Hepatocyte (in vitro differentiated cells): ENCODE measurements around the gene ADGRD1. TPM values are rescaled to one million over a fixed set of nuclear protein-coding genes. Genes with fewer than 3 reads are reported as not detected.

Experiments
- DNase-seq: peaks from one replicate; pipeline ENCODE4 v3.0.0-alpha.2; 2016; ENCODE audit warnings: low spot score
- H2AFZ ChIP-seq: fragments of 200-600 bp; sonication (generic); 2 replicates; pipeline ENCODE4 v1.6.0; 2016; ENCODE audit warnings: antibody characterized with exemption, mild to moderate bottlenecking
- H3K27ac ChIP-seq: fragments of 200-600 bp; sonication (generic); 2 replicates; pipeline ENCODE4 v1.5.1; 2016; ENCODE audit warnings: mild to moderate bottlenecking
- H3K27me3 ChIP-seq: fragments of 200-600 bp; sonication (generic); 2 replicates; pipeline ENCODE4 v1.6.1; 2016
- H3K36me3 ChIP-seq: fragments of 200-600 bp; sonication (generic); replicated peaks from 2 replicates; pipeline ENCODE4 v1.5.1; 2016; ENCODE audit warnings: low read depth; ENCODE audit not compliant: insufficient read depth
- H3K4me1 ChIP-seq: fragments of 200-600 bp; sonication (generic); 2 replicates; pipeline ENCODE4 v1.5.1; 2016; ENCODE audit warnings: mild to moderate bottlenecking, moderate library complexity; ENCODE audit not compliant: insufficient read depth
- H3K4me2 ChIP-seq: fragments of 200-600 bp; sonication (generic); 2 replicates; pipeline ENCODE4 v1.6.0; 2016
- H3K4me3 ChIP-seq: fragments of 200-600 bp; sonication (generic); 2 replicates; pipeline ENCODE4 v1.5.1; 2016; ENCODE audit warnings: mild to moderate bottlenecking
- H3K79me2 ChIP-seq: fragments of 200-600 bp; sonication (generic); 2 replicates; pipeline ENCODE4 v1.6.0; 2017; ENCODE audit warnings: mild to moderate bottlenecking
- H3K9me2 ChIP-seq: fragments of 200-600 bp; sonication (generic); replicated peaks from 2 replicates; pipeline ENCODE4 v1.6.0; 2017; ENCODE audit warnings: mild to moderate bottlenecking; ENCODE audit not compliant: insufficient read depth
- H3K9me3 ChIP-seq: fragments of 200-600 bp; sonication (generic); 2 replicates; pipeline ENCODE4 v1.5.1; 2016; ENCODE audit warnings: low read depth, mild to moderate bottlenecking
- H4K20me1 ChIP-seq: fragments of 200-600 bp; sonication (generic); 2 replicates; pipeline ENCODE4 v1.6.0; 2016; ENCODE audit warnings: mild to moderate bottlenecking; ENCODE audit not compliant: insufficient read depth, poor library complexity, severe bottlenecking
- EZH2 ChIP-seq: fragments of 200-600 bp; sonication (generic); IDR thresholded peaks from 2 replicates; pipeline ENCODE4 v1.6.1; 2016; ENCODE audit warnings: antibody characterized with exemption, mild to moderate bottlenecking, borderline replicate concordance
- EZH2phosphoT487 ChIP-seq: fragments of 200-600 bp; sonication (generic); IDR thresholded peaks from one replicate; pipeline ENCODE4 v1.6.1; 2018; ENCODE audit warnings: antibody characterized with exemption, mild to moderate bottlenecking, low read depth, moderate library complexity; ENCODE audit not compliant: unreplicated experiment, severe bottlenecking
- WGBS: methylation state at CpG from one replicate; pipeline ENCODE4 v1.1.6; 2016; ENCODE audit warnings: low lambda C conversion rate; ENCODE audit errors: missing lambda C conversion rate; 5-methylcytosine and 5-hydroxymethylcytosine counted together
- polyA plus RNA-seq: library from polyadenylated mRNA; unstranded; fragments of >200 nt; fragmentation: Nextera tagmentation; extraction: Ambion mirVana; gene quantifications from 2 replicates; pipeline ENCODE4 v1.2.1, GENCODE V29; 2016
- total RNA-seq: library from RNA; depleted of rRNA; stranded (reverse); fragments of >200 nt; gene quantifications from 2 replicates; pipeline ENCODE4 v1.2.3, GENCODE V29; 2014
- TF ChIP-seq, protein P1 (sequence below): fragments of 200-600 bp; sonication (generic); IDR thresholded peaks from 2 replicates; pipeline ENCODE4 v1.5.1; 2016; ENCODE audit warnings: antibody characterized with exemption, mild to moderate bottlenecking; ENCODE audit not compliant: poor library complexity

Gene ADGRD1
- total and polyA plus RNA-seq, 2 experiments from 2014 or later, result 18.1 to 18.5 TPM

GRCh38 chr12:131003036-131003715 lies 49.5 kb downstream of the ADGRD1 start:
- WGBS, result 87% methylated on average over 18 of the region's 18 CpGs

GRCh38 chr12:131003716-131004045 lies 50.0 kb downstream of the ADGRD1 start:
- no peaks in the 10 kb centered on the region for H3K9me3 ChIP-seq
- H3K27me3 ChIP-seq, result no peaks in the 10 kb centered on the region
- peaks cover 22% of the 10 kb centered on the region for H3K4me1 ChIP-seq
- H2AFZ ChIP-seq, result no peak overlapping the region
- no peaks in the 10 kb centered on the region for H3K9me2 ChIP-seq
- no peak overlapping the region for H3K4me3 ChIP-seq
- TF ChIP-seq EZH2phosphoT487 (no peak), EZH2 (no peak)
- TF ChIP-seq, protein P1, sequence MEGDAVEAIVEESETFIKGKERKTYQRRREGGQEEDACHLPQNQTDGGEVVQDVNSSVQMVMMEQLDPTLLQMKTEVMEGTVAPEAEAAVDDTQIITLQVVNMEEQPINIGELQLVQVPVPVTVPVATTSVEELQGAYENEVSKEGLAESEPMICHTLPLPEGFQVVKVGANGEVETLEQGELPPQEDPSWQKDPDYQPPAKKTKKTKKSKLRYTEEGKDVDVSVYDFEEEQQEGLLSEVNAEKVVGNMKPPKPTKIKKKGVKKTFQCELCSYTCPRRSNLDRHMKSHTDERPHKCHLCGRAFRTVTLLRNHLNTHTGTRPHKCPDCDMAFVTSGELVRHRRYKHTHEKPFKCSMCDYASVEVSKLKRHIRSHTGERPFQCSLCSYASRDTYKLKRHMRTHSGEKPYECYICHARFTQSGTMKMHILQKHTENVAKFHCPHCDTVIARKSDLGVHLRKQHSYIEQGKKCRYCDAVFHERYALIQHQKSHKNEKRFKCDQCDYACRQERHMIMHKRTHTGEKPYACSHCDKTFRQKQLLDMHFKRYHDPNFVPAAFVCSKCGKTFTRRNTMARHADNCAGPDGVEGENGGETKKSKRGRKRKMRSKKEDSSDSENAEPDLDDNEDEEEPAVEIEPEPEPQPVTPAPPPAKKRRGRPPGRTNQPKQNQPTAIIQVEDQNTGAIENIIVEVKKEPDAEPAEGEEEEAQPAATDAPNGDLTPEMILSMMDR, result no peak
- H4K20me1 ChIP-seq, result no peaks in the 10 kb centered on the region
- no peak for DNase-seq
- H3K4me2 ChIP-seq, result no peak overlapping the region
- no peak overlapping the region for H3K27ac ChIP-seq
- H3K36me3 ChIP-seq, result no peaks in the 10 kb centered on the region
- H3K79me2 ChIP-seq, result no peaks in the 10 kb centered on the region
- WGBS, result 85% methylated on average over 18 of the region's 18 CpGs

More at GRCh38 chr12:131003036-131003715, 49.5 kb downstream of the ADGRD1 start:
- Histone ChIP-seq H3K79me2 (no peaks in the 10 kb centered on the region), H4K20me1 (no peaks in the 10 kb centered on the region), H3K27ac (no peak overlapping the region), H3K4me3 (no peak overlapping the region), H2AFZ (no peak overlapping the region), H3K27me3 (no peaks in the 10 kb centered on the region), H3K9me2 (no peaks in the 10 kb centered on the region), H3K4me2 (no peak overlapping the region), H3K36me3 (no peaks in the 10 kb centered on the region), H3K4me1 (peaks cover 20% of the 10 kb centered on the region), H3K9me3 (no peaks in the 10 kb centered on the region)
- TF ChIP-seq, protein P1, result no peak
- TF ChIP-seq EZH2phosphoT487, result no peak
- no peak for TF ChIP-seq EZH2
- no peak for DNase-seq

DNA sequence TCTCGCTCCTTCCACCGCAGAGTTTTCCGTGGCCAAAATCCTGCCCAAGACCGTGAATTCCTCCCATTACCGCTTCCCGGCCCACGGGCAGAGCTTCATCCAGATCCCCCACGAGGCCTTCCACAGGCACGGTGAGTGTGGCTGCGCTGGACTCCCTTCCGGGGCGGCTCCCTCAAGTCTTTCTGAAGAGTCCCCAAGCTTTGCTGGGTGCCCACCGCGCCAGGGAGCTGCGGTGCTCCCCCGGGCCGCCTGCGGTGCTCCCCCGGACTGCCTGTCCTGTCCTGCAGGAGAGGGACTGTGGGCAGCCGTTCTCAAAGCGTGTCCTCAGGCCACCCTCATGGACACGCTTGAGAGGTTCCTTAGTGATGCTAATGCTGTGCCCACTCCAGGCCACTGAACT lies 50.5 kb downstream of the ADGRD1 start:
- peaks cover 22% of the 10 kb centered on the region for H3K4me1 ChIP-seq
- H4K20me1 ChIP-seq, result no peaks in the 10 kb centered on the region
- H3K4me2 ChIP-seq, result no peak overlapping the region
- no peaks in the 10 kb centered on the region for H3K36me3 ChIP-seq
- no peak for DNase-seq
- H3K27me3 ChIP-seq, result no peaks in the 10 kb centered on the region
- WGBS, result 97% methylated on average over 22 of the region's 22 CpGs
- no peak overlapping the region for H2AFZ ChIP-seq
- no peak overlapping the region for H3K27ac ChIP-seq
- H3K79me2 ChIP-seq, result no peaks in the 10 kb centered on the region
- H3K4me3 ChIP-seq, result no peak overlapping the region
- TF ChIP-seq, protein P1, result no peak
- no peak for TF ChIP-seq EZH2phosphoT487
- TF ChIP-seq EZH2, result no peak
- no peaks in the 10 kb centered on the region for H3K9me2 ChIP-seq
- H3K9me3 ChIP-seq, result no peaks in the 10 kb centered on the region
